ENCODE measurements around the gene ADAMTS3. TPM values are rescaled to one million over a fixed set of nuclear protein-coding genes. Genes with fewer than 3 reads are reported as not detected.

The ADAMTS3 gene
- total and polyA plus RNA-seq, 2 of the 13 experiments (the other 11 are each of a cell fraction or from before 2014, with no cell fraction given): not detected

DNA sequence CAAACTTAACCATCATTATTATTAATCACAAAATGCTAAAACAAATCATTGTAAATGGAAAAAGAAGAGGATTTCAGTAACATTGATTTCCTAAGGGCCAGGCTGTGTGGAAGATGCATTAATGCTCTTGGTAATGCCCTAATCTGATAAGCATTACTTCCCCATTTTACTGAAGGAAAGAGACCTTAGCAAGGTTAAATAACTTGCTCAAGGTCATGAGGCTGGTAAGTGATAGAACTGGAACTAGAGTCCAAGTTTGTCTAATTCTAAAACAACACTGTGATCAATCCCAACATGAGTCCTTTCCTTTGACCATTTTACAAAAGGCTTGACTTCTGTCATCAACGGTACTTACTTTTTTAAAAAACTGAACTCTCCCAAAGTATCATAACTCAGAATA is 32.6 kb downstream of the ADAMTS3 start (continued):
- TF ChIP-seq ZNF160 (CRISPR knock-in tag; IDR thresholded peaks at IDR 0.05) (no peak), THAP11 (CRISPR knock-in tag; IDR thresholded peaks at IDR 0.05) (no peak), CBFB (CRISPR knock-in tag; IDR thresholded peaks at IDR 0.05) (no peak), ZNF10 (CRISPR knock-in tag; IDR thresholded peaks at IDR 0.05; ENCODE audit: borderline replicate concordance, low read depth) (no peak)

DNA sequence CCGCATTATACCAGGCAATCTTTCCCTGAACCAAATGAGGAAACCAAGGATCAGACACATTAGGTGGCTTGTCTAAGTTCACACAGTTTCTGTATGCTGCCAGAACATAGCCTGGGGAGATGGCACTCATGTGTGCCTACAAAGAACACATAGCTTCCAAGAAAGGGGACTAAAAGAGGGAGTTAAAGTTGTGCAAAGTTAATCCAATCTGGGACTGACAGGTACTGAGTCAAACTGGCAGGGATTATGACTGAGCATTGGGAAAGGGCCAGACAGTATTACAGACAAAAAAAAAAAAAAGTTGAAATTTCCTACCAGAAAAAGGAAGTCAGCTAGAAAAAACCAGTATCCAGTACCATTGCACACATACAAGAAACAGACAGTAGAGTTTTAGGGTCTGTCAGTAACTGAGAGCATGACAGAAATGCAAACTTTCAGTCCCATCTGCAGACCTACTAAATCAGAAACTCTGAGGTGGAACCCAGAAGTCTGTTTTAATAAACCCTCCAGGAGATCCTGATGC is 37.2 kb downstream of the ADAMTS3 start:
- no peak overlapping the region for H3K4me3 ChIP-seq (replicated peaks in 1 of 3; ENCODE audit: insufficient read depth in 1 of 3, low read depth in 2 of 3, low read length in 3 of 3)
- WGBS (ENCODE audit: low lambda C conversion rate): 89% methylated on average over 1 of the region's 1 CpG
- POLR2A ChIA-PET: no interaction called here
- CTCF ChIA-PET (ENCODE audit: low intra/inter-chr PET ratio, low total read pairs): no interaction called here
- H3K36me3 ChIP-seq (replicated peaks in 1 of 2; ENCODE audit: control insufficient read depth in 1 of 2, insufficient read depth in 2 of 2, low read length in 2 of 2): no peaks in the 10 kb centered on the region
- H3K4me2 ChIP-seq (ENCODE audit: low read depth, low read length): no peak overlapping the region
- no peaks in the 10 kb centered on the region for H4K20me1 ChIP-seq (ENCODE audit: insufficient read depth, low read length)
- no peak overlapping the region for H2AFZ ChIP-seq (ENCODE audit: low read length)
- H3K27ac ChIP-seq (ENCODE audit: extremely low read length, insufficient read depth, low read length): no peak overlapping the region
- no peak overlapping the region for H3K9ac ChIP-seq (ENCODE audit: insufficient read depth, low read depth, low read length)
- no TSS peak for BruUV-seq (replicated peaks)
- in situ Hi-C loops (cut with HindIII; ENCODE audit: extremely low pct_ligation_motif_present, low pct_unique_long_range_greater_than_20kb) (no loop called here), intact Hi-C loops (cut with micrococcal nuclease; ENCODE audit: unreplicated experiment) (no loop called here)
- H3K27me3 ChIP-seq (ENCODE audit: control insufficient read depth in 1 of 2, insufficient read depth in 2 of 2, low read length in 2 of 2): no peaks in the 10 kb centered on the region
- ATAC-seq: no peak
- no peak for DNase-seq (ENCODE audit: low spot score)
- FAIRE-seq: no peak
- no peaks in the 10 kb centered on the region for H3K4me1 ChIP-seq (ENCODE audit: insufficient read depth, low read length)
- H3K9me3 ChIP-seq (ENCODE audit: low read length): no peaks in the 10 kb centered on the region
- H3K79me2 ChIP-seq (ENCODE audit: insufficient read depth, low read length): no peaks in the 10 kb centered on the region
- TF ChIP-seq MYC (CRISPR knock-in tag; IDR thresholded peaks at IDR 0.05; ENCODE audit: borderline replicate concordance) (no peak), NFE2 (CRISPR knock-in tag; IDR thresholded peaks at IDR 0.05) (no peak), AGO1 (IDR thresholded peaks at IDR 0.05; ENCODE audit: low read depth, low read length, poor library complexity, severe bottlenecking) (no peak), BCL6 (CRISPR knock-in tag; IDR thresholded peaks at IDR 0.05) (no peak), U2AF2 (IDR thresholded peaks at IDR 0.05; ENCODE audit: low read depth, low read length) (no peak), ZIK1 (CRISPR knock-in tag; IDR thresholded peaks at IDR 0.05; ENCODE audit: borderline replicate concordance, low read depth) (no peak), ZNF737 (CRISPR knock-in tag; IDR thresholded peaks at IDR 0.05; ENCODE audit: borderline replicate concordance) (no peak)
- TF ChIP-seq, protein P1, sequence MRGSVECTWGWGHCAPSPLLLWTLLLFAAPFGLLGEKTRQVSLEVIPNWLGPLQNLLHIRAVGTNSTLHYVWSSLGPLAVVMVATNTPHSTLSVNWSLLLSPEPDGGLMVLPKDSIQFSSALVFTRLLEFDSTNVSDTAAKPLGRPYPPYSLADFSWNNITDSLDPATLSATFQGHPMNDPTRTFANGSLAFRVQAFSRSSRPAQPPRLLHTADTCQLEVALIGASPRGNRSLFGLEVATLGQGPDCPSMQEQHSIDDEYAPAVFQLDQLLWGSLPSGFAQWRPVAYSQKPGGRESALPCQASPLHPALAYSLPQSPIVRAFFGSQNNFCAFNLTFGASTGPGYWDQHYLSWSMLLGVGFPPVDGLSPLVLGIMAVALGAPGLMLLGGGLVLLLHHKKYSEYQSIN (CRISPR knock-in tag; IDR thresholded peaks at IDR 0.05; ENCODE audit: borderline replicate concordance): no peak
- TF ChIP-seq, protein P2, sequence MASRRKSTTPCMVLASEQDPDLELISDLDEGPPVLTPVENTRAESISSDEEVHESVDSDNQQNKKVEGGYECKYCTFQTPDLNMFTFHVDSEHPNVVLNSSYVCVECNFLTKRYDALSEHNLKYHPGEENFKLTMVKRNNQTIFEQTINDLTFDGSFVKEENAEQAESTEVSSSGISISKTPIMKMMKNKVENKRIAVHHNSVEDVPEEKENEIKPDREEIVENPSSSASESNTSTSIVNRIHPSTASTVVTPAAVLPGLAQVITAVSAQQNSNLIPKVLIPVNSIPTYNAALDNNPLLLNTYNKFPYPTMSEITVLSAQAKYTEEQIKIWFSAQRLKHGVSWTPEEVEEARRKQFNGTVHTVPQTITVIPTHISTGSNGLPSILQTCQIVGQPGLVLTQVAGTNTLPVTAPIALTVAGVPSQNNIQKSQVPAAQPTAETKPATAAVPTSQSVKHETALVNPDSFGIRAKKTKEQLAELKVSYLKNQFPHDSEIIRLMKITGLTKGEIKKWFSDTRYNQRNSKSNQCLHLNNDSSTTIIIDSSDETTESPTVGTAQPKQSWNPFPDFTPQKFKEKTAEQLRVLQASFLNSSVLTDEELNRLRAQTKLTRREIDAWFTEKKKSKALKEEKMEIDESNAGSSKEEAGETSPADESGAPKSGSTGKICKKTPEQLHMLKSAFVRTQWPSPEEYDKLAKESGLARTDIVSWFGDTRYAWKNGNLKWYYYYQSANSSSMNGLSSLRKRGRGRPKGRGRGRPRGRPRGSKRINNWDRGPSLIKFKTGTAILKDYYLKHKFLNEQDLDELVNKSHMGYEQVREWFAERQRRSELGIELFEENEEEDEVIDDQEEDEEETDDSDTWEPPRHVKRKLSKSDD (CRISPR knock-in tag; IDR thresholded peaks at IDR 0.05; ENCODE audit: low read depth): no peak
- TF ChIP-seq, protein P3, sequence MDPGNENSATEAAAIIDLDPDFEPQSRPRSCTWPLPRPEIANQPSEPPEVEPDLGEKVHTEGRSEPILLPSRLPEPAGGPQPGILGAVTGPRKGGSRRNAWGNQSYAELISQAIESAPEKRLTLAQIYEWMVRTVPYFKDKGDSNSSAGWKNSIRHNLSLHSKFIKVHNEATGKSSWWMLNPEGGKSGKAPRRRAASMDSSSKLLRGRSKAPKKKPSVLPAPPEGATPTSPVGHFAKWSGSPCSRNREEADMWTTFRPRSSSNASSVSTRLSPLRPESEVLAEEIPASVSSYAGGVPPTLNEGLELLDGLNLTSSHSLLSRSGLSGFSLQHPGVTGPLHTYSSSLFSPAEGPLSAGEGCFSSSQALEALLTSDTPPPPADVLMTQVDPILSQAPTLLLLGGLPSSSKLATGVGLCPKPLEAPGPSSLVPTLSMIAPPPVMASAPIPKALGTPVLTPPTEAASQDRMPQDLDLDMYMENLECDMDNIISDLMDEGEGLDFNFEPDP (CRISPR knock-in tag; conservative IDR thresholded peaks at IDR 0.05): no peak

All from HepG2 (cell line).